GM19043 (cell line): ENCODE measurements around the gene CDH4.

Source experiments
- ATAC-seq: cut with Tn5 transposase; IDR thresholded peaks from one replicate; pipeline ENCODE4 v1.9.1; 2021; ENCODE audit warnings: low read depth; ENCODE audit not compliant: unreplicated experiment

The CDH4 gene

DNA sequence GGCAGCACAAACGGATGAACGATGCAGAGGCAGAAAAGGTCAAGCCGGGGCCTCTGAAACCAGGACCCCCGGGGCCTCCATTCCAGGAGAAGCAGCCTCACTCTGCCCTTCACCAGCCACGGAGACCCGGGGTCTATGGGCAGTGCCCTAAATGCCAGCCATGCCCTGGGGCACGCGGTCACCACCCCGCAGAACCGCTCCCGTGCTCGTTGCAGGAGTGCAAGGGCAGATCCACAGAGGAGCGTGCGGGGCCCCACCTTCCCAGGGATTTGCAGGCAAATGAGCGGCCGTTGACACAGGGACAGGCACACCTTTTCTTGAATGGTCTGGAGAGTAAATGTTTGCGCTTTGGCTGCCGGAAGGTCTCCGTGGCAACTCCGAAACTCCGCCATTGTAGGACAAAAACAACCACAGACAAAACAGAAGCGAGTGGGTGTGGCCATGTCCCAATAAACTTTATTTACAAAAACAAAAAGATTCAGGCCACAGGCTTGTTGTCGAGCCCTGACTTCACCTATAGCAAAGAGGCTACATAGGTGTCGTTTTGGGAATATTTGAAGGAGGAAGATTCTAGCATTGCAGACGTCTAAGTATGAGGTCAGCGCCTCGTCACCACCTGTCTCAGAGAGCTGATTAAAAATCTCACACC, 650.3 kb downstream of the CDH4 start:
- ATAC-seq, result no peak

DNA sequence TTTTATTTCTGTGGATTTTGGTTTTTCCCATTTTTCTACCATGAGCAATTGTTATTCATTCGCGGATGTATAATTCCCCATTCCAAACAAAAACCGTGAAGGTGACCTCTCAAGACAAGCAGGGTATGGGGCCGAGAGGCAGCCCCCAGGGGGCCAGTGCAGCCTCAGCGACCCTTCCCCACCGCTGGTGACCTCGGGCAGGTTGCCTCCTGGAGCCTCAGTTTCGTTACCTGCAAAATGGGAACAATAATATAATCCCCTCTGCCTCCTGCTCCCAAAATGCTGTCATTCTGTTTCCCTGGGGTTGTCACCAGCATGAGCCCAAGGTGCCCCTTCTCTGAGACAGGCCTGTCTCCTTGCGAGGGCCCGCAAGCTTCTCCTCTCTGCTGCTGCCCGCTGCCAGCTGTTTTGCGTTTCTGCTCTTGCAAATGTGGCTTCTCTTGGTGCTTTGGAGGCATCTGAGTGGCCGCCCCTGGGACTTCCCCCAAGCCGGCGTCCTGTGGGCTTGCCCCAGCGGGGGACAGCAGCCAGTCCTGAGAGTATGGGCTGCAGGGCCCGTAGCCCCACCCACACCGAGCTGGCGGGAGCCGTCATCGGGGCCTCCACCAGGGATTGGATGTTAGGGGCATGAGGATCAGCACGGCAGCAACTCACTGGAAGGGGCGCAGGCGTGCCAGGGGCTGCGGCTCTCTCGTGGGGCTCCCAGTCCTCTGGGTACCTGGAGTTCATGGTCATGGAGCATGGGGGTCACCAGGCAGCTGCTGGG, 651.7 kb downstream of the CDH4 start:
- ATAC-seq, result no peak

DNA sequence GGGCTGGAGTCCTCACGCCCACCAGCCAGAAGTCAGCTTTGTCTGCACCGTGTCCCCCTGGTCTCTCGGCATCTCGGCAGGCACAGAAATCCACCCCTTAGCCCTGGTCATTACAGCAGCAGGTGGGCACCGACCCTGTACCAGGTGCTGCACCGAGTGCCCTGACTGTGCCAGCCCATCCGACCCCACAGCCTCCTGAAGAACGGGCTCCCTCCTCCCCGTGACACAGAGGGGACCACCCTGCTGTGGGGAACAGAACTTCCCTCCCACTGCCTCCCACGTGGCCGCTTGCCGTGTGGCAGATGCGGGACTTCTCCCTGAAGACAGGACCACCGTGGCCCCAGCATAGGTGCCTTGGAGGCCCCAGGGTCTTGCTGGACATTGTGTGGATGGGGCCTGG, 652.4 kb downstream of the CDH4 start:
- ATAC-seq, result no peak

DNA sequence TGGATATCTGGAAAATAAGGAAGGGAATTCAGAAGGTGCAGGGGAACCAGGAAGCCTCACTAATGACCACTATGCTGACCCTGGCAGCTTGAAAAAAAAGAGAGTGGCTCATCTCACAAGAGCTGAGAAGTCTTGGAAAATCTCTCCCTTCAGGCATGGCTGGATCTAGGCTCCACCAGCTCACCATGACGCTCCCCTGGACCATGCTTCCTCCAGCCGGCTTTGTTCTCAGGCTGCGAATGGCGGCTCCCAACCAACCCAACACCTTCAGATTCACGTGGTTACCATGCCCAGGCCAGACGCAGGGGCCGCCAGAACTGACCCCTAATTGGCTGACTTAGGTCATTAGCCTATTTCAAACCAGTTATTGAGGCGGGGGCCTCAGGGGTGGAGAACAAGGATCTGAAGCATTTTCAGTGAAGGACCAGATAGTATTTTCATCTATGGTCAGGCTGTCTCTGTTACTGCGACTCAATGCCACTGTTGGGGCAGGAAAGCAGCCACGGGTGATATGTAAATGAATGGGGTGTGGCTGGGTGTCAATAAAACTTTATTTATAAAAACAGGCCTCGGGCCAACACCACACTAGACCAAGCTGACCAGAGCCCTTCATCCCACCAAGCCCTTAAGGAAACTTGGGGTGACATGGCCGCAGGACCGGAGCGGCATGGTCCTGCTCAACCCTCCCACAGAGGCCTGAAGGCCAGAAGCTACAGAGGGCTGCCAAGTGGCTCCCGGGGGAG, 653.9 kb downstream of the CDH4 start:
- no peak for ATAC-seq

DNA sequence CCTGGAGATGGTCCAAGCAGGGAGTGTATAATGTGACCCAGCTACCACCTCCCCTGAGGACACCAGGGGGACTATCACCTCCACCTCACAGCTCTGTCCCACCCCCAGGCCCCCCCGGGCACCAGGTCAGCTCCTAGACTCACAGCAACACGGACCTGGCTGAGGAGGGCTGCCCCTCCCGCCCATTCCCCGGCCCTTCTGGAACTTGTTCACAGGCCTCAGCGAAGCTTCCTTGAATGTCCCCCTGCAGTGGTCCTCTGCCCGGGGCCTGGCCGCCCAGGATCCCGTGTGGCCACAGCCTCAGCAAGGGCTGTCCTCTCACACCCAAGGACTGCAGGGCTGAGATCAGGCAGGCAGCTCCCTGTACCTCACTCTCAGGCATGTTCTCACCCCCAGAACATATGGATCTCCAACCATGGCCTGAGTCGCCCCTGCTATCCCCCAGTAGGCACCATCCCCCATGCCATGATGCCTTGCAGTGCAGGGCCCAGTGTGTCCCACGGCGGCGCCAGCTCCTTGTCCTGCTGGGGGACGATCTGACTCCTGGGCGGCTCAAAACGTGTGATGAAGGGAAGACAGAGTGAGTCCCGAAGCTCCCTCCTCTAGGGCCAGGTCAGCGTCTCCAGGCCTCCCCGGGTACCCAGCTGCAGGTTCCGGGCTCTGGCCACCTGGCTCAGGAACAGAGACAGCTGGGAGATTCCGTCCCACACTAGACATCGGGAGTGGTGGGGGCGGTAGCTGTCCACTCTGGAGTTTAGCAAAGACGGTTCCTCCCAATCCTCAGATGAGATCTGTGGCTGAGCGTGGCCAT, 655.2 kb downstream of the CDH4 start:
- no peak for ATAC-seq

DNA sequence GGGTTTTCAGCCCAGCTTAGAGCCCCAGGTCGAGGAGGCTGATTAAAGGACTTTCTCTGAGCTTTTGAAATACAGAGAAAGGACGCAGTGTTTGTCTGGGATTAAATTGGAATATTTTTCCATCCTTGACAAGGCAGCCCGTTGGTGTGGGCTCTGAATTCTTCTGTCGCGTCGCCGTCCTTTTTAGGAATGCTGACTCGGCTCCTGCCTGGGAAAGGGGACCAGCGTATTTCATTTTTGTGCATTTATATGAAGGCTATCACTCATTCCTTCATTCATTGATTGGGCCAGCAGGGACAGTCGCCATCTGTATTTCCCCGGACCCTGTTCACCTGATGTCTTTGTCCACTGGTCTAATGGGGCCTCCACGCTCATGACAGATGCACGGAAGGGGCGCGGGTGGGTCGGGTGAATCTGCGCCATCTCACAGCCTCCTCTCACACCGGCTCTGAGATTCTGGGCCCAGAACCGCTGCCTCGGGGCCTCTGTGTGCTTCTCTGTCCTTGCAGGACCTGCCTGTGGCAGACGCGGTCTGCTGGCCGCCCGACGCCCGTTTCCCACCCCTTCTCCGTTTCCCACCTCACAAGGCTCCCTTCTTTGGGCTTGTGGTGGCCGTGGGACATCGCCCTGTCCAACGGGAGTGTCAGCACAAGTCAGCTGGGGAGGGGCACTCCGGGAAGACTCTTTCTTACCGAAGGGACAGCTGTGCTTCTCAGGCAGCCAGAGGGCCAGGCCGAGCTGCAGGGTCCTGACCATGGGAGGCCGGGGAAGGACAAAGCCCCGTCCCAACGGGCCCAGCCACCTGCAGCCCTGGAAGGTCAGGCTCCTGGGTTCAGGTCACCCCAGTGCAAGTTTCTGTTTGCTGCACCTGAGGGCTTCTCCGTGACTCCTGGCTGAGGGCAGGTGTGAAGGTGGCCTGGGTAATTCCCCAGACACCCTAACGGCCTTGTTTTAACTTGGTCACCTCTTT, 656.3 kb downstream of the CDH4 start:
- no peak for ATAC-seq

DNA sequence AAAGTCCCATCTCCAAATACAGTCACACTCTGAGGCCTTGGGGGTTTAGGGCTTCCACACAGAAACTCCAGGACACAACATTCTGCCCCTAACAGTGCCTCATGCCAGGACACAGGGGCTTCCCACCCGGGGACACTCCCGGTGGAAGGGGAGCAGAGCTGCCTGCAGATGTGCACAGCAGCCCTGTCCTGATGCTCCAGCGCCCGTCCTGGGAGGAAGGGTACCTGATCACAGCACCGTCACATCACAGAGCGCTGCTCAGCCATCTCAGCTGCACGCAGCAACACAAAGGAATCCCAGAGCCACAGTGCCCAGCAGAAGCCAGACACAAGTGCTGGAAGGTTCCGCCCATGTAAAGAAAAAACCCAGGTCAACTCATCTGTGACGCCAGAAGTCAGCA, 657.0 kb downstream of the CDH4 start:
- ATAC-seq, result no peak

DNA sequence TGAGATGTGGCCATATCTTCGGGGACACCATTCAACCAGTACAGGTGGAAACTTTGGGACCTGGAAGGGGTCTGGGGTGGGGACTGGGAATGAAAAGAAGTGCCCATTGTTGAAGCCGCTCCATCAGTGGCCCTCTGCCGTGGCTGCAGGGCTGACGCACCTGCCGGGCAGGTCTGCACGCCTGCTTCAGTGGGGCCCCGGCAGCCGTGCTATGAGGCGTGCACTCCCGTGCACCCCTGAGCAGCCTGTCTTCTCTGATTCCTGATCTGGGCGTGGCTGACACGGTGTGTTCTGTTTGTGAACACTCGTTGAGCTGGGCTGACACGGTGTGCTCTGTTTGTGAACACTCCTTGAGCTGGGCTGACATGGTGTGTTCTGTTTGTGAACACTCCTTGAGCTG, 657.8 kb downstream of the CDH4 start:
- ATAC-seq, result no peak

DNA sequence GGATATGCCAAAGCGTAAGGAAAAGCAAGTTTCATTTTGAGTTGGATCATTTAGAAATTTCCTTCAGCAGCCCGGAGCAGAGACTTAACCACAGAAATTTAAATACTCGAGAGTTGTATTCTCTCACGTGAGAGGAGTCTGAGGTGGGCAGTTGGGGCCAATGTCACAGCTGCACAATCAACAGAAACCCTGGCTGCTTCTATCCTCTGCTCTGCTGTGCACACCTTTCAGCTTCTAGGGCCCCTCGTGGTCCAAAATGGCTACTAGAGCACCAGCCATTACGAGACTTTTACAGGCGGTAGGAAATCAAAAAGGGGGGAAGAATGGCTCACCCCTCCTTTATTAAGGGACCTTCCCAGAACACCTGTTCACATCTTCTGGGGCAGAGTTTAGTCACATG, 659.8 kb downstream of the CDH4 start:
- no peak for ATAC-seq

DNA sequence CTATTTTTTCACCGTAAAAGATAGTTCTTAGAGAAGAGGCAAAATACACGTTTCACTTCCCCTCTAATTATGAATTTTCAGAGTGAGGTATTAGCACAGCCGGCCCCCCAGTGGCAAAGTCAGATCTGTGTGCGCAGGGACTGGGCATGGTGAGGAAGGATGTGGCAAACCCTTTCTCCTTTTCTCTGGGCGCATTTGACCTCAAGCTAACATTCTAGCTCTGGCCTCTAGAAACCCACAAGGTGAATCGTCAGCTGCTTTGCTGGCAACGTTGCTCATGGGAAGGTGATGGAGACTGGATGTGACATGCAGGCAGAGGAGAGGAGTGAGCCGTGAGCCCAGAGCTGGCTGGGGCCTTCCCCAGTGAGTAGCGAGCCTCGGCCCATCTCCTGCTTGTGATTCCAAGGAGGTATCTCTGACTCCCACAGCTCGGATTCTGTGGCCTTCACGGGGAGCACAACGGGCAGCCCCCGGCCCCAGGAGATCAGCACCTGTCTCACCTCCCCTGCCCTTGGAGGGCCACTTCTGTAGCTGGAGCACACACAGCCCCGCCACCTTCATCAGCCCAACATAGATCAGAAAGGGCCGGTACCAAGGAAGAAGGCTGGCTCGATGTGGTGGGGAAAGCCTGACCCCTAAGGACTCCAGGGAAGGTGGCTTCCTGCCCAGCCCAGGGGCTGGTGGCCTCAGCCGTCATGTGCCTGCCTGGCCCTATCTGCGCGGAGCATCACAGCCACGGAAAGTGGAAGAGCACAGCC, 660.8 kb downstream of the CDH4 start:
- ATAC-seq, result peak; percentile 72

DNA sequence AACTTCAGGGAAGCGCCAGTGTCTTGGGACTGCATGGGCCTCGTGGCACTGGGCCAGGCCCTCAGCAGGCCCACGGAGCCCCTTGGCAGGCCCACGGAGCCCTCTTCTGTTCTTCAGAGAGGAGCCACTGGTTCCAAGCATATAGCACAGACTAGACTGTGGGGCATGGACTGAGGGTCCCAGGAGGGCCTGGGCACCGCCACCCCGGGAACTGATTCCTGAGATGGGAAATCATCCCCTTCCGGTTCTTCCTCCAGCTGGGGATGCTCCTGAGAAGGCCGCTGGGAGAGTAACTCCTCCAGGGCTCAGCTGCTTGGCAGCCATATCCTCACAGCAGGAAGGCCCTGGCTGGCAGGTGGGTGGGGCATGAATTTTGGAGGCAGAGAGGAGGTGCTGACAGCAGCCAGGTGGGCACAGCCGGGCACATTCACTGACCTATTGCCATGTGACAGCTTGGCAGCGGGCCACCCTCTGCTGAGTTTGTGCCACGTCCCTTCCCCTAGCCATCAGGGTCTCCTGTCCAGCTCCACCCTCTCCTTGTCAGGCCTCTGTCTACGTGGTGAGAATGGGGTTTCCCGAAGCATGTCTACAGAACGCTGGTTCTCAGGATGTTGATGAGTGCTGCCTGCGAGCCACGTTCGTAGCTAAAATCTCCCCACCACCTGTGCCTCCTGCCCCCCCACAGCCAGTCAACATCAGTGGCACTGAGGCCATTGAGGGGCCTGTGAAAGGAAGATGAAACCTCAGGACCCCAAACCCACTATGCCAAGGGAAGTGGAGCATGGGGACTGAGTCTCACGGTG, 661.6 kb downstream of the CDH4 start:
- no peak for ATAC-seq

DNA sequence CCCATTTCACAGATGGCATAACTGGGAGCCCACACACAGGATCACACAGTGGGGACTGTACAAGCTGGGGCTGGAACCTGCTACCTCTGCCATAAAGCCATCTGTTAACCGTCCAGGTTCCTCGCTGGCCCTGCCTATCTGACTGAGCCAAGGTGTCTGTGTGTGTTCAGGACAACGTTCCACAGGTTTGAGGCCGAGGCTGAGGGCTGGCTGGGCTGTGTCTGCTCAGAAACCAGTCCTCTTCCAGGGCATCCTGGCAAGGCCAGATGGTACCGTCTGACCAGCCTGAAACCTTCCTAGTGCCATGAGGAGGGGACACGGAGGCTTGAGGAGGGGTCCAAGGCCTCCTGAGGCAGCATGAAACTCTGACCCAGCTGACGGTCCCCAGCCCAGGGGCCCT, 663.0 kb downstream of the CDH4 start:
- ATAC-seq, result no peak

DNA sequence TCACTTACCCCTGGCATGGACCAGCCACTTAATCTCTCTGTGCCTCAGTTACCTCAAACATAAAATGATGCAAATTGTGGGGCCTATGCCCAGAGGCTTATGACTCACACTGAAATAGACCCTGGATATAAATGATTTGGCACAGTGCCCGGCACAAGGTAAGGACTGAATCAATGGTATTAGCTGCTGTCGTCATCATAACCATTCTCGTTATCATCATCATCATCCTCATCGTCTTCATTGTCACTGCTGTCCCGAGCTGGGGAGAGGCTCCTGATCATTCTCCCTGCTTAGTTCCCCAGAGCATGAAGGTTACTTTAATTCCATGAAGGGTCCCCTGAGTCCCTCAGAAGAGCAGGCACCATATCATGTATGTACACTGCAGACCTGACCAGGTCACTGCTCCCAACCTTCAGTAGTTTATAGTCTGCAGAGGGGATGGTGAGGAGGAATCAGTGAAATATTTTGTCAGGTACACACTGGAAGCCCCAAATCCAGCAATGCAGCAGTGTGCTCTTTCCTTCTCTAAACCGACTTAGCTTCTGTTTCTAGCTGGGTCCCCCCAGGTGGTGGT, 664.3 kb downstream of the CDH4 start:
- no peak for ATAC-seq

DNA sequence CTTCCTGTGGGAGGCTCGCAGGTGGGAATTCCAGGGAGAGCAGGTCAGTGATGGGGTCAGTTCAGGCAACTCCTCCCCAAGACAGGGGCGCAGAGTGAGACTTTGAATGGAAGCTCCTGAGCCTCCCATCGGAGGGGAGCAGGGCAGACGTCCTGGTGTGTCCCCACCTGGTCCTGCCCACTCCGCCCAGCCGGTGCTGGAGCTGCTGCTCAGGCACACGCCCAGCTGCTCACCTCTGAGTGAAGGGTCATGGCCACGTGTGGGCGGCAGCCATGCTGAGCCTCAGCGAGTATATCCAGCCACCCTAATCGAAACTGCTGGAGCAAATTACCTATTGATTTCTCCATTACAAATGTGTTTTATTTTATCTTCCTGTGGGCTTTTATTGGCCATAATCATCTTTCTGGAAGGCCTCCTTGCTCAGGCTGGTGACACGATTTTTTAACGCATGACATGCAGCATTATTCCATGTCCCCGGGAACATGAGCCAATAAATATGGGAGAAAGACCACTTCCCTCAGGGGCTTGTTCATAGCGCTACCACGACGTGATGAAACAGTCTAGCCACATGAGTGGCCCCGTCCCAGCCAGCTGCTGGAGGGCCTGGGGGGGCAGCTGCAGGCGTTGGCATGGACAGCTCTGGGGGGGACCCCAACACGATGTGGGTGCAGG, 665.5 kb downstream of the CDH4 start:
- ATAC-seq, result no peak

DNA sequence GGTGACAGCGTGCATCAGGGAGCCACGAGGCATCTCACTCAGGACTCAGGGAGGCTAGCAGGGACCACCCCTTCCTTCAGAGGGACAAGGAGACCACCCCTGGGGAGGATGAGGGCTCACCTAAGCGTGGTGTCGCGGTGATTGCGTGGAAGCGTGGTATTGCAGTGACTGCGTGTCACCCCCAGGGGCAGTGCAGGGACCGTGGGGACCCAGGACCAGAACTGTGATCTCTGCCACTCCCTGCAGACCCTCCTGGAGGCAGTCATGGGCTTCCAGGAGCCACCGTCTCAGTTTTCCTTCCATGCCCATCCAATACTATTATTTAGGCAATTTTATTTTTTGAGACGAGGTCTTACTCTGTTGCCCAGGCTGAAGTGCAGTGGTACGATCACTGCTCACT, 666.5 kb downstream of the CDH4 start:
- no peak for ATAC-seq

DNA sequence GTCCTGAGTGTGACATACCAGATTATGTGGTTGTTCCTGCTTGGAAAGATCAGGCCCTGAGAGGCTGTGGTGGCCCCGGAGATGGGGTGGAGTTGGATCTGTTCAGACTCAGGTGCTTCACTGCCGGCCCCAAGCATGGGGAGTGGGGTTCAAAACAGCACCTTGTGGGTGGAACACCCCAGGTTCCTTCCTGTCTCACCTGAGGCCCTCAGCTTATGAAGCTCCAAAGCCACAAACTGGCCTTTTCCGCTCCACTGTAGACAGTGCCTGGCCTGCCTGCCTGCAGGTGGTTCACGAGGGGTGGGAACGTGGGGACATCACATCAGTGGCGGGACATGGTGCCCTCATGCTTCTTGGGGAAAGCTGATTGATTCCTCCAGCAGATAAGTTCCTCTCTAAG, 667.2 kb downstream of the CDH4 start:
- ATAC-seq, result no peak

DNA sequence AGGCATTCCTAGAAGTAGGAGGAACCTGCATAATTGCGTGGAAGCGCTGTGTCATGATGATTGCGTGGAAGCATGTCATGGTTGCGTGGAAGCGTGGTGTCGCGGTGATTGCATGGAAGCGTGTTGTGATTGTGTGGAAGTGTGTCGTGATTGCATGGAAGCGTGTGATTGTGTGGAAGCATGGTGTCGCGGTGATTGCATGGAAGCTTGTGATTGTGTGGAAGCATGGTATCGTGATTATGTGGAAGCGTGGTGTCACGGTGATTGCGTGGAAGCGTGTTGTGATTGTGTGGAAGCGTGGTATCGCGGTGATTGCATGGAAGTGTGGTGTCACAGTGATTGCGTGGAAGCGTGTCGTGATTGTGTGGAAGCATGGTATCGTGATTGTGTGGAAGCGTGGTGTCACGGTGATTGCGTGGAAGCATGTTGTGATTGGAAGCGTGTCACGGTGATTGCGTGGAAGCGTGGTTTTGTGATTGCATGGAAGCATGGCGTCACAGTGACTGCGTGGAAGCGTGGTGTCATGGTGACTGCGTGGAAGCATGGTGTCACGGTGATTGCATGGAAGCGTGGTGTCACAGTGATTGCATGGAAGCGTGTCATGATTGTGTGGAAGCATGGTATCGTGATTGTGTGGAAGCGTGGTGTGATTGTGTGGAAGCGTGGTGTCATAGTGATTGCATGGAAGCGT, 667.8 kb downstream of the CDH4 start:
- no peak for ATAC-seq
